HG02642 (cell line): ENCODE results near the gene ADSS2.

Source experiments
- ATAC-seq: cut with Tn5 transposase; IDR thresholded peaks from one replicate; pipeline ENCODE4 v1.9.1; 2021; ENCODE audit warnings: mild to moderate bottlenecking; ENCODE audit not compliant: unreplicated experiment, poor library complexity

The ADSS2 gene

GRCh38 chr1:244447024-244447423 lies 4.7 kb downstream of the ADSS2 start:
- ATAC-seq = no peak

- no peak for ATAC-seq
Measured at GRCh38 chr1:244445320-244446181, 6.2 kb downstream of the ADSS2 start.

GRCh38 chr1:244444854-244445253 lies 6.9 kb downstream of the ADSS2 start:
- no peak for ATAC-seq

- no peak for ATAC-seq
Measured at GRCh38 chr1:244442850-244443249, 8.9 kb downstream of the ADSS2 start.

GRCh38 chr1:244439391-244440032 lies 12.2 kb downstream of the ADSS2 start:
- ATAC-seq = no peak

GRCh38 chr1:244437086-244437468 lies 14.6 kb downstream of the ADSS2 start:
- no peak for ATAC-seq

- no peak for ATAC-seq
Measured at GRCh38 chr1:244436336-244437085, 15.2 kb downstream of the ADSS2 start.

- no peak for ATAC-seq
Measured at GRCh38 chr1:244435562-244436205, 16.0 kb downstream of the ADSS2 start.

- no peak for ATAC-seq
Measured at GRCh38 chr1:244431166-244431565, 20.5 kb downstream of the ADSS2 start.

GRCh38 chr1:244429818-244430217 lies 21.9 kb downstream of the ADSS2 start:
- ATAC-seq = no peak

GRCh38 chr1:244427647-244428046 lies 24.1 kb downstream of the ADSS2 start:
- no peak for ATAC-seq

GRCh38 chr1:244424649-244425334 lies 26.9 kb downstream of the ADSS2 start:
- no peak for ATAC-seq

- no peak for ATAC-seq
Measured at GRCh38 chr1:244422174-244422573, 29.5 kb downstream of the ADSS2 start.

GRCh38 chr1:244419024-244419423 lies 32.7 kb downstream of the ADSS2 start:
- ATAC-seq = no peak

- ATAC-seq = no peak
Measured at GRCh38 chr1:244414543-244414942, 37.2 kb downstream of the ADSS2 start.

- no peak for ATAC-seq
Measured at GRCh38 chr1:244413736-244414135, 38.0 kb downstream of the ADSS2 start.

GRCh38 chr1:244412176-244412575 lies 39.5 kb downstream of the ADSS2 start:
- ATAC-seq = no peak

GRCh38 chr1:244409701-244410100 lies 42.0 kb downstream of the ADSS2 start:
- peak; percentile 80 for ATAC-seq

- peak; percentile 85 for ATAC-seq
Measured at GRCh38 chr1:244406337-244406736, 45.4 kb downstream of the ADSS2 start.

- ATAC-seq = no peak
Measured at GRCh38 chr1:244405856-244406255, 45.9 kb downstream of the ADSS2 start.
